ENCODE data around the gene ATG16L2.
A peak's percentile ranks its signal among the peaks of the same experiment; 100 is the strongest.

The ATG16L2 gene

GRCh38 chr11:72834905-72835304 lies 20.7 kb downstream of the ATG16L2 start (continued):
- TF ChIP-seq TSHZ1 (tag by site-specific recombination; IDR thresholded peaks at IDR 0.05; ENCODE audit: borderline replicate concordance) (no peak), ZNF280D (tag by site-specific recombination; IDR thresholded peaks at IDR 0.05) (no peak), ZNF621 (tag by site-specific recombination; IDR thresholded peaks at IDR 0.05) (no peak)

DNA sequence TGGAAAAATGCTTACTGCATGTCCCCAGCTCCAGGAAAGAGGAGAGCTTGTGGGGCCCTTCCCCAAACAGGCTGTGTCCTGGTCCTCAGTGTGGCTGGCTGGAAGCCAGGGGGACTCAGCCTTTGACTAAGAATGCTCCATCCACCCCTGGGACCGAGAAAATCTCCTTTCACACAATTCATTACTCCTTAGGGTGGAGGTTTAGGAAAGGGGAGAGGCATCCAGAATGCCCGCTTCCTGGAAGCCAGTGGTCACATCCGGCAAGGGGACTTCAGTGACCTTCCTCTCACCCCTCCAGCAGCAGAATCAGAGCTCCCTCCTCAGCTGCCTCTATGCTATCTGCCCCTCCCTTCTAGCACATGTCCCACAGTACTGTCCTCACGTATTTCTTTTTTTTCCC lies 21.9 kb downstream of the ATG16L2 start:
- POLR2A ChIA-PET, result no interaction called here
- TF ChIP-seq ZNF692 (tag by site-specific recombination; IDR thresholded peaks at IDR 0.05) (0 out of 2 replicates have a peak, but pooled peaks have one; percentile 32), ZNF10 (tag by site-specific recombination; IDR thresholded peaks at IDR 0.05) (no peak)
- CTCF ChIA-PET, result interaction anchor here (0.7 to 2.9 kb wide), 3 partner anchors 9 to 342 kb away, joined by 3 to 10 read pairs (median 6); no protein-coding TSS in a partner anchor
- H3K4me3 ChIP-seq (ENCODE audit: low read depth, low read length), result no peak overlapping the region
- no peak overlapping the region for H3K27ac ChIP-seq (ENCODE audit: extremely low read depth, low read depth, low read length)
- no peaks in the 10 kb centered on the region for H3K4me1 ChIP-seq (ENCODE audit: control insufficient read depth, insufficient read depth, low read length)
- peaks cover 0 to 43% of the 10 kb centered on the region in 2 experiments; a peak in 1 of 3 replicates for H3K36me3 ChIP-seq (ENCODE audit: control insufficient read depth in 2 of 2, insufficient read depth in 1 of 2, low read length in 2 of 2)
- no peaks in the 10 kb centered on the region for H3K9me3 ChIP-seq (ENCODE audit: control insufficient read depth, insufficient read depth, low read depth, low read length)

- Histone ChIP-seq H3K4me3 (ENCODE audit: low read depth, low read length) (no peak overlapping the region), H3K36me3 (ENCODE audit: control insufficient read depth in 2 of 2, insufficient read depth in 1 of 2, low read length in 2 of 2) (peaks cover 0 to 56% of the 10 kb centered on the region in 2 experiments; a peak in 1 of 3 replicates), H3K4me1 (ENCODE audit: control insufficient read depth, insufficient read depth, low read length) (no peaks in the 10 kb centered on the region), H3K9me3 (ENCODE audit: control insufficient read depth, insufficient read depth, low read depth, low read length) (no peaks in the 10 kb centered on the region), H3K27ac (ENCODE audit: extremely low read depth, low read depth, low read length) (no peak overlapping the region)
- POLR2A ChIA-PET, result no interaction called here
- CTCF ChIA-PET, result no interaction called here
- TF ChIP-seq ZNF623 (tag by site-specific recombination; IDR thresholded peaks at IDR 0.05) (no peak), ZNF488 (tag by site-specific recombination; IDR thresholded peaks at IDR 0.05) (no peak), HOXA7 (CRISPR knock-in tag; IDR thresholded peaks at IDR 0.05; ENCODE audit: borderline replicate concordance) (no peak), KLF16 (tag by site-specific recombination; IDR thresholded peaks at IDR 0.05) (no peak), REPIN1 (tag by site-specific recombination; IDR thresholded peaks at IDR 0.05; ENCODE audit: low read depth) (no peak)
These were observed 24.6 kb downstream of the ATG16L2 start for GRCh38 chr11:72838691-72839305.

All from HEK293 (cell line).